ENCODE measurements around the gene SPRY2. TPM values are rescaled to one million over a fixed set of nuclear protein-coding genes. Genes with fewer than 3 reads are reported as not detected.
A peak's percentile ranks its signal among the peaks of the same experiment; 100 is the strongest.

Gene SPRY2
- total and polyA plus RNA-seq, 2 of the 13 experiments (the other 11 are each of a cell fraction or from before 2014, with no cell fraction given) = 7.4 to 25.1 TPM

DNA sequence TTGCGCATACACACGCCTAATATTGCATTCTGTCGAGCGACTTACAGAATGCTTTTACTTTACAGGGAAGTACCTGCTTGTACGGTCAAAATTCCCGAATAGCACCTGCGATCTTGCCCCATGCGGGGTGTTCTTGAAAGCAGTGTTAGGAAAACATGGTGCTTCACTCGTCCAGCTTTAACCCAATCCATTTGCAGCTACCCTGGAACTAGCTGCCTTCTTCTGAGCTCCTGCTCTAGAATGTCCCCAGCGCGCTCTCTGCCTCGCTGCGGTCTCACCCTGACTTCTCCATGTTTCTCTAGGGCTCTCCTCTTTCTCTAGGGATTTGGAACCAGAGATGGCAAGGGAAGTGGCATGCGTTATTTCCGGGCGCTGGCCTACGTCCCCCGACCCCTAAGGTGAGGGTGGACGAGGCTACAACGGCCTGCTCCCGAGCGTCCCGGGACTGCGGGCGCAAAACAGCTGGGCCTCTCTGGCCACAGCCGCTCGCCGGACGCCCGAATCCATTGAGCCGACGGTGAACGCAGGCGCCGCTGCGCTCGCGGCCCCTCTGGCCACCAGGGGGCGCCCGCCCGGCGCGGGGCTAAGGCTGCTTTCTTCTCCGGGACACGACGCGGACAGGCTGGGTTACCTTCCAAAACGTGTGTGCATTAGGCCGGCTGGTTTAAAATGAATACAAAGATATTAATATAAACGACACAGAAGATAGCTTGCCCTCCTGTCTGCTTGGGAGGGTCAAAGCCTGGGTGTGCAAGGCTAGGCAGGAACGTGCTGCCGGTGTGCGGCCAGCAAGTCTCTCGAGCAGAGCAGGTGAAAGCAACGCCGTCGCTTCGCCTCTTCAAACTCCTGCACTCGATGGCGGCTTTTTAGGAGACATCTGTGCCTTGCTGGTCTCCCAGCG, 1.8 kb upstream of the SPRY2 start (continued):
- TF ChIP-seq, protein P1, sequence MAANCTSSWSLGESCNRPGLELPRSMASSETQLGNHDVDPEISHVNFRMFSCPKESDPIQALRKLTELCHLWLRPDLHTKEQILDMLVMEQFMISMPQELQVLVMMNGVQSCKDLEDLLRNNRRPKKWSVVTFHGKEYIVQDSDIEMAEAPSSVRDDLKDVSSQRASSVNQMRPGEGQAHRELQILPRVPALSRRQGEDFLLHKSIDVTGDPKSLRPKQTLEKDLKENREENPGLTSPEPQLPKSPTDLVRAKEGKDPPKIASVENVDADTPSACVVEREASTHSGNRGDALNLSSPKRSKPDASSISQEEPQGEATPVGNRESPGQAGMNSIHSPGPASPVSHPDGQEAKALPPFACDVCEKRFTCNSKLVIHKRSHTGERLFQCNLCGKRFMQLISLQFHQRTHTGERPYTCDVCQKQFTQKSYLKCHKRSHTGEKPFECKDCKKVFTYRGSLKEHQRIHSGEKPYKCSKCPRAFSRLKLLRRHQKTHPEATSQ (CRISPR knock-in tag; IDR thresholded peaks at IDR 0.05; ENCODE audit: borderline replicate concordance) = no peak
- TF ChIP-seq ZNF160 (CRISPR knock-in tag; IDR thresholded peaks at IDR 0.05) (peak; percentile 56; the same call in 1 of the 2 replicates), KAT8 (CRISPR knock-in tag; IDR thresholded peaks at IDR 0.05) (peak; percentile 56; the same call in 1 of the 2 replicates), HIVEP1 (CRISPR knock-in tag; IDR thresholded peaks at IDR 0.05) (peak; percentile 59; the same call in 1 of the 2 replicates), SKI (IDR thresholded peaks at IDR 0.05; ENCODE audit: partially characterized antibody) (peak; percentile 12), SOX6 (IDR thresholded peaks at IDR 0.05) (no peak), SOX6 (CRISPR knock-in tag; IDR thresholded peaks at IDR 0.05) (peak; percentile 61; the same call in 1 of the 2 replicates), MED1 (CRISPR knock-in tag; IDR thresholded peaks at IDR 0.05) (peak; percentile 29; the same call in 1 of the 2 replicates), ZMYM4 (CRISPR knock-in tag; IDR thresholded peaks at IDR 0.05) (peak; percentile 59), REPIN1 (CRISPR knock-in tag; IDR thresholded peaks at IDR 0.05; ENCODE audit: borderline replicate concordance, low read depth) (peak; percentile 40; the same call in 1 of the 2 replicates), XRCC5 (optimal IDR thresholded peaks at IDR 0.05; ENCODE audit: low read length) (peak; percentile 89), TAF1 (CRISPR knock-in tag; IDR thresholded peaks at IDR 0.05) (peak; percentile 71; the same call in 1 of the 2 replicates), SAFB2 (CRISPR knock-in tag; IDR thresholded peaks at IDR 0.05; ENCODE audit: borderline replicate concordance, low read depth) (peak; percentile 54; the same call in 1 of the 2 replicates)
- TF ChIP-seq, protein P2, sequence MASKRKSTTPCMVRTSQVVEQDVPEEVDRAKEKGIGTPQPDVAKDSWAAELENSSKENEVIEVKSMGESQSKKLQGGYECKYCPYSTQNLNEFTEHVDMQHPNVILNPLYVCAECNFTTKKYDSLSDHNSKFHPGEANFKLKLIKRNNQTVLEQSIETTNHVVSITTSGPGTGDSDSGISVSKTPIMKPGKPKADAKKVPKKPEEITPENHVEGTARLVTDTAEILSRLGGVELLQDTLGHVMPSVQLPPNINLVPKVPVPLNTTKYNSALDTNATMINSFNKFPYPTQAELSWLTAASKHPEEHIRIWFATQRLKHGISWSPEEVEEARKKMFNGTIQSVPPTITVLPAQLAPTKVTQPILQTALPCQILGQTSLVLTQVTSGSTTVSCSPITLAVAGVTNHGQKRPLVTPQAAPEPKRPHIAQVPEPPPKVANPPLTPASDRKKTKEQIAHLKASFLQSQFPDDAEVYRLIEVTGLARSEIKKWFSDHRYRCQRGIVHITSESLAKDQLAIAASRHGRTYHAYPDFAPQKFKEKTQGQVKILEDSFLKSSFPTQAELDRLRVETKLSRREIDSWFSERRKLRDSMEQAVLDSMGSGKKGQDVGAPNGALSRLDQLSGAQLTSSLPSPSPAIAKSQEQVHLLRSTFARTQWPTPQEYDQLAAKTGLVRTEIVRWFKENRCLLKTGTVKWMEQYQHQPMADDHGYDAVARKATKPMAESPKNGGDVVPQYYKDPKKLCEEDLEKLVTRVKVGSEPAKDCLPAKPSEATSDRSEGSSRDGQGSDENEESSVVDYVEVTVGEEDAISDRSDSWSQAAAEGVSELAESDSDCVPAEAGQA (IDR thresholded peaks at IDR 0.05; ENCODE audit: low read depth) = 0 out of 2 replicates have a peak, but pooled peaks have one; percentile 14
- TF ChIP-seq, protein P2 (CRISPR knock-in tag; IDR thresholded peaks at IDR 0.05; ENCODE audit: borderline replicate concordance) = 0 out of 2 replicates have a peak, but pooled peaks have one; percentile 72
- TF ChIP-seq, protein P3, sequence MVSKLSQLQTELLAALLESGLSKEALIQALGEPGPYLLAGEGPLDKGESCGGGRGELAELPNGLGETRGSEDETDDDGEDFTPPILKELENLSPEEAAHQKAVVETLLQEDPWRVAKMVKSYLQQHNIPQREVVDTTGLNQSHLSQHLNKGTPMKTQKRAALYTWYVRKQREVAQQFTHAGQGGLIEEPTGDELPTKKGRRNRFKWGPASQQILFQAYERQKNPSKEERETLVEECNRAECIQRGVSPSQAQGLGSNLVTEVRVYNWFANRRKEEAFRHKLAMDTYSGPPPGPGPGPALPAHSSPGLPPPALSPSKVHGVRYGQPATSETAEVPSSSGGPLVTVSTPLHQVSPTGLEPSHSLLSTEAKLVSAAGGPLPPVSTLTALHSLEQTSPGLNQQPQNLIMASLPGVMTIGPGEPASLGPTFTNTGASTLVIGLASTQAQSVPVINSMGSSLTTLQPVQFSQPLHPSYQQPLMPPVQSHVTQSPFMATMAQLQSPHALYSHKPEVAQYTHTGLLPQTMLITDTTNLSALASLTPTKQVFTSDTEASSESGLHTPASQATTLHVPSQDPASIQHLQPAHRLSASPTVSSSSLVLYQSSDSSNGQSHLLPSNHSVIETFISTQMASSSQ (IDR thresholded peaks at IDR 0.05; ENCODE audit: low read depth) = no peak
- TF ChIP-seq, protein P3 (CRISPR knock-in tag; IDR thresholded peaks at IDR 0.05; ENCODE audit: borderline replicate concordance) = peak; percentile 60; the same call in 1 of the 2 replicates

Data from HepG2 (cell line).